GM21515 (cell line): ENCODE results near the gene CTDSP1.

ENCODE experiments used
- ATAC-seq: cut with Tn5 transposase; IDR thresholded peaks from one replicate; pipeline ENCODE4 v1.9.1; 2021; ENCODE audit not compliant: unreplicated experiment

CTDSP1 gene

GRCh38 chr2:218398437-218399390 lies 954 bp upstream of the CTDSP1 start:
- peak; percentile 22 for ATAC-seq

DNA sequence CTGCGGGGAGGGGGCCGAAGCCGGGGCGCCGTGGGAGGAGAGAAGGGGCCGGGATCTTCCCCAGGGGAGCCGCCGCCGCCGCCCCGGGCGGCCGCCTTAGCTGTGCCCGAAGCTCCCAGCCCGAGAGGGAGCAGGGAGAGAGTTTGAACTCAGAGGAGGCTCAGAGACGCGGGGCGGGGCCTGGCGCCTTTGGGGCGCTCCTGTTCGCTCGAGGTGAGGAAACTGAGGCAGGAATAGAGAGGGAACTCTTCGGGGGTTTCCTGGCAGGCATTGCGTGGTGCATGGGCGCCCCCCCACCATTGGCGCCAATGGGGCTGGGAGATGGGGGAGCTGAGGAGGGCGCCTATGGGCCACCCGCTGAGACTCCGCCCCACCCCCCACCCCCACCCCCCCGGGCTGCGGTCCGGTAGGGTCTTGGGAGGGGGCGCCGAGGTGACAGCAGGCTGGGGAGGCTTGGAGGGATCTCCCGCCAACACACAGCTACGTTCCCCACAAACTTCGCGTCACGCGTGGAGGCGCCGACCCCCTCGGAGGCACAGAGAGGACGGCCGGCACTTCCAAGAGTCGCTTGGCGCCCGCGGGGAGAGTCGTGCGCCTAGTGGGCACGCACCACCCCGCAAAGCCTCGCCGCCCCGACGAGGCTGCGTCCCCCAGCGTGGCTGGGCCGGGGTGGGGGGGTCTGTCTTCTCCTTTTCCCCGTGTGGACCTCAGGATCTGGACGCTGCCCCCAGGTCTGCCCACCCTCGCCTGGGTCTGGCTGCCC lies 680 bp downstream of the CTDSP1 start:
- no peak for ATAC-seq

- no peak for ATAC-seq
Observed at GRCh38 chr2:218400930-218401881, 1.5 kb downstream of the CTDSP1 start.

GRCh38 chr2:218401890-218402289 lies 2.2 kb downstream of the CTDSP1 start:
- no peak for ATAC-seq

- no peak for ATAC-seq
Observed at GRCh38 chr2:218402491-218402901, 2.8 kb downstream of the CTDSP1 start.

GRCh38 chr2:218402911-218403411 lies 3.3 kb downstream of the CTDSP1 start:
- ATAC-seq = no peak

DNA sequence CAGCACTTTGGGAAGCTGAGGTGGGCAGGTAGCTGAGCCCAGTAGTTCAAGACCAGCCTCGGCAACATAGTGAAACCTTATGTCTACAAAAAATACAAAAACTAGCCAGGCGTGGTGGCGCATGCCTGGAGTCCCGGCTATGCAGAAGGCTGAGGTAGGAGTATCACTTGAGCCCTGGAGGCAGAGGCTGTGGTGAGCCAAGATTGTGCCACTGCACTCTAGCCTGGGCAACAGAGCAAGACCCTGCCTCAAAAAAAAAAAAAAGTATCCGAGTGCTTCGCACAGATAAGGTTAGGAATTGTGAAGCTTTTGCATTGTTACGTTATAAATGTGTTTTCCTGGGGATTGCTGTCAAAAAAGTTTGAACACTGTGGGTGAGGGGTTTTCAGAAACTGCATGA lies 4.1 kb downstream of the CTDSP1 start:
- no peak for ATAC-seq

DNA sequence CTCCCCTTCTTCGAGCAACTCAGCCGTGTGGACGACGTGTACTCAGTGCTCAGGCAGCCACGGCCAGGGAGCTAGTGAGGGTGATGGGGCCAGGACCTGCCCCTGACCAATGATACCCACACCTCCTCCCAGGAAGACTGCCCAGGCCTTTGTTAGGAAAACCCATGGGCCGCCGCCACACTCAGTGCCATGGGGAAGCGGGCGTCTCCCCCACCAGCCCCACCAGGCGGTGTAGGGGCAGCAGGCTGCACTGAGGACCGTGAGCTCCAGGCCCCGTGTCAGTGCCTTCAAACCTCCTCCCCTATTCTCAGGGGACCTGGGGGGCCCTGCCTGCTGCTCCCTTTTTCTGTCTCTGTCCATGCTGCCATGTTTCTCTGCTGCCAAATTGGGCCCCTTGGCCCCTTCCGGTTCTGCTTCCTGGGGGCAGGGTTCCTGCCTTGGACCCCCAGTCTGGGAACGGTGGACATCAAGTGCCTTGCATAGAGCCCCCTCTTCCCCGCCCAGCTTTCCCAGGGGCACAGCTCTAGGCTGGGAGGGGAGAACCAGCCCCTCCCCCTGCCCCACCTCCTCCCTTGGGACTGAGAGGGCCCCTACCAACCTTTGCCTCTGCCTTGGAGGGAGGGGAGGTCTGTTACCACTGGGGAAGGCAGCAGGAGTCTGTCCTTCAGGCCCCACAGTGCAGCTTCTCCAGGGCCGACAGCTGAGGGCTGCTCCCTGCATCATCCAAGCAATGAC lies 4.8 kb downstream of the CTDSP1 start:
- ATAC-seq = no peak

DNA sequence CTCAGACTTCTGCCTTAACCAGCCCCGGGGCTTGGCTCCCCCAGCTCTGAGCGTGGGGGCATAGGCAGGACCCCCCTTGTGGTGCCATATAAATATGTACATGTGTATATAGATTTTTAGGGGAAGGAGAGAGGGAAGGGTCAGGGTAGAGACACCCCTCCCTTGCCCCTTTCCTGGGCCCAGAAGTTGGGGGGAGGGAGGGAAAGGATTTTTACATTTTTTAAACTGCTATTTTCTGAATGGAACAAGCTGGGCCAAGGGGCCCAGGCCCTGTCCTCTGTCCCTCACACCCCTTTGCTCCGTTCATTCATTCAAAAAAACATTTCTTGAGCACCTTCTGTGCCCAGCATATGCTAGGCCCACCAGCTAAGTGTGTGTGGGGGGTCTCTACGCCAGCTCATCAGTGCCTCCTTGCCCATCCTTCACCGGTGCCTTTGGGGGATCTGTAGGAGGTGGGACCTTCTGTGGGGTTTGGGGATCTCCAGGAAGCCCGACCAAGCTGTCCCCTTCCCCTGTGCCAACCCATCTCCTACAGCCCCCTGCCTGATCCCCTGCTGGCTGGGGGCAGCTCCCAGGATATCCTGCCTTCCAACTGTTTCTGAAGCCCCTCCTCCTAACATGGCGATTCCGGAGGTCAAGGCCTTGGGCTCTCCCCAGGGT lies 5.5 kb downstream of the CTDSP1 start:
- no peak for ATAC-seq

DNA sequence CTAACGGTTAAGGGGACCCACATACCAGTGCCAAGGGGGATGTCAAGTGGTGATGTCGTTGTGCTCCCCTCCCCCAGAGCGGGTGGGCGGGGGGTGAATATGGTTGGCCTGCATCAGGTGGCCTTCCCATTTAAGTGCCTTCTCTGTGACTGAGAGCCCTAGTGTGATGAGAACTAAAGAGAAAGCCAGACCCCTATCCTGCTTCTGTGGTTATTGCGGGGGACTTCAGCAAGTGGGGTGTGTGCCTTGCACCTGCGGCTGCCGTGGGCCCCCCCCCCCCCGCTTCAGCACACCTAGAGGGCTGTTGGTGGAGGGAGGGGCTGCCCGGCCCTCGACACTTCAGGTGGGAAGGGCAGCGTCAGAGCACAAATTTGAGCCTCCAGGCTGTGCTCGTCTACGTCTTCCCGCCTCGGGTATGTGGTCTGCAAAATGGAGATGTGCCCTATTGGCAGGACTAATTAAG lies 6.1 kb downstream of the CTDSP1 start:
- peak; percentile 17 for ATAC-seq

DNA sequence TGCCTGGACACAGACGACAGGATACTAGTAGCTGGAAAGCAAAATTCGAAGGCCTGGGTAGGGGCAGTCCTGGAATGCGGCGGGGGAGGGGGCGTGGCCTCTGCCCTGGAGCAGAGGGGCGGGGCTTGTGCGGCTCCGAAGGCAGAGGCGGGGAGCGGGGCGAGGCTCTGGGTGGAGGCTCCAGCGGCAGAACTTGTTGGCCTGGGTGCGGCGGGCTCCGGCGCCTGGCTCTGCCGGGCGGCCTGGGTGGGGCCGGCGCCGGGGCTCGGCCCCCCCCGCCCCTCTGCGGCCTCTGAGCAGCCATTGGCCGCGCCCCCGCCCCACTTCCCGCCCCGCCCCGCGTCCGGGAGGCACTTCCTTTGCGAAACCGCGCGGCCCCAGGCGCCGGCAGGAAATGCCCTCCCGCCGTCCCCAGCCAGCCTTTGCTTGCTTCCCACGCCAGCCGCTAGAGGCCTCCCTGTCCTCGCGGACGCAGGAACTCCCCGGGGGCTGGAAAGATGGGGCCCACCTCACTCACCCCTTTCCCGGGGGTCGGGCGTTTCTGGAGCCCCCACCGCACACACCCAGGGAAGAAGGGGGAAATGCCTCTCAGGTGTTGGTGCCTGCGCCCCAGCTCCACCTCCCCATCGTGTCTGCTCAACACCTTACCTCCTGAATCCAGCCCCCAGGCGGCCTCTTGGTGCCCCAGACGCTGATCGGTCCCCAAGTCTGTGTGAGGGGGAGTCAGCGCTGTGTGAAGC lies 6.7 kb downstream of the CTDSP1 start:
- ATAC-seq = peak; percentile 80

DNA sequence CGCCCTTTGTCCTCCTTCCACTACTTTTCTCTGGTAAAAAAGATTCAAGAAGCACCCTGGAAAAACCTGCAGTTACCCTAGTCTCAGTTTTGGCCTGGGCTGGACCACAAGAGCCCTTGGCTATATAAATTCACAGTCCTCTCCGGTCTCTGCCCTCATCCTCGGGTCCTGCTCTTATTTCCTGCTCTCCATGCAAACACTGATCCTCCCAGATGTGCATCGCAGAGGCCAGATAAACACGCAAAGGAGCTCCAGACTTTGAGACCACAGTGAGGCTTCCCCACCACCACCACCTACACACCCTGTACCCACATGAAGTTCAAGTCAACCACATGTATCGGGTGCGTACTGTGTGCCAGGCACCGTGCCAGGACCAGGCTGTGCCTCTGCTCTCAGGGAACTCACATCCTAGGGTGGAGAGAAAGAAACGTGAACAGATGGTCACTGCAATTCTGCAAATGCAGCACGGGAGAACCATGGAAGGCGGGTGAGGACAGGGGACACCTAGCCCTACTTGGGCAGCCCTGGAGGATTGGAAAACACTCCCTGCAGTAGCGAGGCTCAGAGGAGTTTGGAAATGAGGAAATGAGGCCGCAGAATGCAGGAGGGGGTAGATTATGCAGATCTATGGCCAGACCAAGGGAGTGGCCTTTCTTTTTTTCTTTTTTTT lies 7.4 kb downstream of the CTDSP1 start:
- no peak for ATAC-seq

DNA sequence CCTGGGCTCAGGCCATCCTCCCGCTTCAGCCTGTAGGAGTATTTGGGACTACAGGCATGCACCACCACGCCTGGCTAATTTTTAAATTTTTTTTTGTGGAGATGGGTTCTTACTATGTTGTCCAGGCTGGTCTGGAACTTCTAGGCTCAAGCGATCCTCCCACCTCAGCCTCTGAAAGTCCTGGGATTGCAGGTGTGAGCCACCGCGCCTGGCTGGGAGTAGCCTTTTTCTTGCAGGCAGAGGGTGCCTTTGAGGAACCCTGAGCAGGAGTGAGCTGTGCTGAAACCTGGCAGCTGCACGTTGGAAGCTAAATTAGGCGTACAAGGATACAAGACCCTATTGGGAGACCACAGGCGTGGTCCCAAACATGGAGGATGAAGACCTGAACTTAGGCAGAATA lies 8.0 kb downstream of the CTDSP1 start:
- ATAC-seq = no peak

DNA sequence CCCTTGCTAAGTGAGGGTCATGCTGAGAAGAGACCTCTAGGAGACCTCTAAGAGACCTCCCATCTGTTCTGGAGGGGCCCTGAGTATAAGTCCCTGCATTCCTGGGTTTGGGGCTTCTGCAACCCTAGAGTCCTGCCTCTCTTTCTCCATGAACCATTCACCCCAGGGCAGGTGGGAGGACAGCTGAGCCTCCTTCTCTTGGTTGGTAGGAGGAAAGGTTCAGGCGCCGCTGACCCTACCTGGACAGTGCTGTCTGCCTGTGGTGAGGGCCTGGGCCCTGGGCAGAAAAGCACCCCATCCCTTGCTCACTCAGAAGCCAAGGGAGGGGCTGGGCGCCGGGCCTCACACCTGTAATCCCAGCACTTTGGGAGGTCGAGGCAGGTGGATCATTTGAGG lies 18.7 kb downstream of the CTDSP1 start:
- ATAC-seq = no peak

GRCh38 chr2:218418717-218419458 lies 19.2 kb downstream of the CTDSP1 start, which contains the start of gene VIL1:
Gene VIL1, plus strand, starts transcription at chr2:218419123. Its CDS starts 4,656 bp downstream, at chr2:218423779.
- ATAC-seq = no peak

DNA sequence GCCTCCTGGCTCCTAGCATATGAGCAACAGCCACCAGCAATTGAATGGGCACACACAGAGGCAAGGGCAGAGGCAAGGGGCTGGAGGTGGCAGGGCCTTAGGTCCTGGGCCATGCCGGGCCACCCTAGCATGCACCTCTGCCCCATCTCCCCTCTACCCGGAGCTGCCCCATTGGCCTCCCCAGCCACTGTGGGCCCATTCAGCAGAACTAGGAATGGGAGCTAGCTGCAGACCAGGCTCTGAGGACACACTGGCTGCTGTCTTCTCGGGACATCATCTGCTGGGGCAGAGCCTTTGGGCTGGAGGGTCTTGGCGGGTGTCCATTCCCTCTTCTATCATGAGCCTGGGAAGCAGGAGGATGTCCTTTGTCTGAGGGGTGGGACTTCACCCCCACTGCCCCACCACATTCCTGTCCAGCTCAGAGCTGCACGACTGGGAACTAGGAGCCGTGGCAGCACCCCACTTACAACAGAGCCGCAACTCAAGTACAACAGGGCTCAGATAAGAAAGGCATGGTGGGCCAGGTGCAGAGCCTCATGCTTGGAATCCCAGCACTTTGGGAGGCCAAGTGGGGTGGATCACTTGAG lies 20.1 kb downstream of the CTDSP1 start:
- ATAC-seq = no peak

DNA sequence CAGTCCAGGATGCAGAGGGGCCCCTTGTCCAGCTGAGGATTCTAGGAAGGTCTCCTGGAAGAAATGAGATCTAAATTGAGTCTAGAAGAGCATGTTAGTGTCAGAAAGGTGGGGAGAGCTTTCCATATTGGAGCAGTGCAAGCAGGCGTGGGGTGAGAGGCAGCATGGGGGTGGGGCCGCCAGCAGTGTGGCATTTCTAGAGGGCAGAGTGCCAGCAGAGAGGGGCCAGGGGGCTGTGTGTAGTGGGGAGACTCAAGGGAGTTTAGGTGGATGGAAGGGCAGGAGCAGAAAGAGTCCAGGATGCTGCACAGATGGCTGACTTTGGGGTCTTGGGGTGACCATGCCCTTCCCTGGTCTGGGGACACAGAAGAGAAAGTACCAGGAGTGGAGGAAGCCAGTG lies 21.4 kb downstream of the CTDSP1 start:
- ATAC-seq = no peak
